ENCODE results near the gene AFAP1.

The AFAP1 gene

GRCh38 chr4:7802093-7802726 lies 137.5 kb downstream of the AFAP1 start:
- DNase-seq, result peak; percentile 68

- no peak for DNase-seq
Observed at GRCh38 chr4:7801641-7802040, 138.0 kb downstream of the AFAP1 start.

GRCh38 chr4:7801001-7801400 lies 138.7 kb downstream of the AFAP1 start:
- no peak for DNase-seq

GRCh38 chr4:7800410-7800809 lies 139.3 kb downstream of the AFAP1 start:
- no peak for DNase-seq

- DNase-seq, result no peak
Observed at GRCh38 chr4:7799736-7800135, 139.9 kb downstream of the AFAP1 start.

GRCh38 chr4:7799306-7799705 lies 140.4 kb downstream of the AFAP1 start:
- no peak for DNase-seq

- no peak for DNase-seq
Observed at GRCh38 chr4:7798178-7798995, 141.3 kb downstream of the AFAP1 start.

- no peak for DNase-seq
Observed at GRCh38 chr4:7797330-7797729, 142.3 kb downstream of the AFAP1 start.

GRCh38 chr4:7795983-7796382 lies 143.7 kb downstream of the AFAP1 start:
- DNase-seq, result no peak

GRCh38 chr4:7793186-7793585 lies 146.5 kb downstream of the AFAP1 start:
- DNase-seq, result no peak

- no peak for DNase-seq
Observed at GRCh38 chr4:7792616-7793015, 147.0 kb downstream of the AFAP1 start.

- no peak for DNase-seq
Observed at GRCh38 chr4:7790999-7791398, 148.7 kb downstream of the AFAP1 start.

- DNase-seq, result no peak
Observed at GRCh38 chr4:7790023-7790422, 149.6 kb downstream of the AFAP1 start.

GRCh38 chr4:7788694-7789425 lies 150.8 kb downstream of the AFAP1 start:
- DNase-seq, result no peak

GRCh38 chr4:7788193-7788592 lies 151.5 kb downstream of the AFAP1 start:
- DNase-seq, result no peak

GRCh38 chr4:7787681-7788141 lies 151.9 kb downstream of the AFAP1 start:
- no peak for DNase-seq

- no peak for DNase-seq
Observed at GRCh38 chr4:7787067-7787466, 152.6 kb downstream of the AFAP1 start.

- DNase-seq, result no peak
Observed at GRCh38 chr4:7786517-7786916, 153.1 kb downstream of the AFAP1 start.

- no peak for DNase-seq
Observed at GRCh38 chr4:7786040-7786439, 153.6 kb downstream of the AFAP1 start.

- DNase-seq, result no peak
Observed at GRCh38 chr4:7785017-7785416, 154.6 kb downstream of the AFAP1 start.

- no peak for DNase-seq
Observed at GRCh38 chr4:7784131-7784870, 155.4 kb downstream of the AFAP1 start.

GRCh38 chr4:7783541-7783940 lies 156.1 kb downstream of the AFAP1 start:
- DNase-seq, result no peak

- no peak for DNase-seq
Observed at GRCh38 chr4:7782783-7783182, 156.9 kb downstream of the AFAP1 start.

All from right kidney (tissue), 1 donor.